SK-N-SH treated with all-trans-retinoic acid at 6 μM for 48 hours (cell line): ENCODE measurements around the gene MRPS6.

Experiments used
- ATAC-seq: fragments of 200-7000 bp; cut with Tn5 transposase; 3 replicates; pipeline ENCODE4 v1.9.1; 2020; ENCODE audit warnings: mild to moderate bottlenecking, moderate library complexity
- ARNTL ChIP-seq: fragments of 450-650 bp; formaldehyde crosslinking; IDR thresholded peaks from 2 replicates; pipeline ENCODE4 v1.5.0; 2020; ENCODE audit warnings: low read depth, mild to moderate bottlenecking, moderate library complexity, borderline replicate concordance
- BACH2 ChIP-seq: fragments of 250-450 bp; sonication (Bioruptor Pico); IDR thresholded peaks from 2 replicates; pipeline ENCODE4 v1.9.0; 2021; ENCODE audit warnings: mild to moderate bottlenecking, borderline replicate concordance
- CSDC2 ChIP-seq: fragments of 250-450 bp; sonication (Bioruptor Pico); IDR thresholded peaks from 2 replicates; pipeline ENCODE4 v1.5.0; 2020; ENCODE audit warnings: mild to moderate bottlenecking, moderate library complexity
- ESRRG ChIP-seq: fragments of 250-450 bp; sonication (Bioruptor Pico); IDR thresholded peaks from 2 replicates; pipeline ENCODE4 v1.6.1; 2021; ENCODE audit warnings: mild to moderate bottlenecking
- GLIS3 ChIP-seq: fragments of 250-450 bp; sonication (Bioruptor Pico); IDR thresholded peaks from 2 replicates; pipeline ENCODE4 v1.5.0; 2020; ENCODE audit warnings: mild to moderate bottlenecking, moderate library complexity
- ISL1 ChIP-seq: fragments of 250-450 bp; sonication (Bioruptor Pico); IDR thresholded peaks from 2 replicates; pipeline ENCODE4 v2.1.2; 2022; ENCODE audit warnings: mild to moderate bottlenecking, moderate library complexity
- OSR1 ChIP-seq: fragments of 250-450 bp; sonication (Bioruptor Pico); IDR thresholded peaks from 2 replicates; pipeline ENCODE4 v1.8.0; 2022; ENCODE audit warnings: moderate library complexity, mild to moderate bottlenecking, inconsistent platforms
- PPARA ChIP-seq: fragments of 250-450 bp; sonication (Bioruptor Pico); IDR thresholded peaks from 2 replicates; pipeline ENCODE4 v1.5.0; 2020; ENCODE audit warnings: mild to moderate bottlenecking, borderline replicate concordance
- RARB ChIP-seq: fragments of 250-450 bp; sonication (Bioruptor Pico); IDR thresholded peaks from 2 replicates; pipeline ENCODE4 v1.8.0; 2021; ENCODE audit warnings: mild to moderate bottlenecking, moderate library complexity
- SNAI2 ChIP-seq: fragments of 250-450 bp; sonication (Bioruptor Pico); IDR thresholded peaks from 2 replicates; pipeline ENCODE4 v1.5.0; 2020; ENCODE audit warnings: mild to moderate bottlenecking, moderate library complexity
- TCF4 ChIP-seq: fragments of 250-450 bp; sonication (Bioruptor Pico); IDR thresholded peaks from 2 replicates; pipeline ENCODE4 v1.8.0; 2021; ENCODE audit warnings: mild to moderate bottlenecking, moderate library complexity, borderline replicate concordance
- ZC3H10 ChIP-seq: fragments of 250-450 bp; sonication (Bioruptor Pico); IDR thresholded peaks from 2 replicates; pipeline ENCODE4 v1.5.1; 2021; ENCODE audit warnings: mild to moderate bottlenecking, moderate library complexity
- ZFP3 ChIP-seq: fragments of 250-450 bp; sonication (Bioruptor Pico); IDR thresholded peaks from 2 replicates; pipeline ENCODE4 v1.5.0; 2020; ENCODE audit warnings: mild to moderate bottlenecking, moderate library complexity
- ZFP30 ChIP-seq: fragments of 450-650 bp; formaldehyde crosslinking; IDR thresholded peaks from 2 replicates; pipeline ENCODE4 v1.5.0; 2022; ENCODE audit warnings: mild to moderate bottlenecking, moderate library complexity
- ZNF565 ChIP-seq: fragments of 450-650 bp; formaldehyde crosslinking; conservative IDR thresholded peaks from 2 replicates; pipeline ENCODE4 v1.5.0; 2020; ENCODE audit warnings: low read depth, mild to moderate bottlenecking, moderate library complexity
- ZNF8 ChIP-seq: fragments of 450-650 bp; formaldehyde crosslinking; IDR thresholded peaks from 2 replicates; pipeline ENCODE4 v1.5.0; 2020; ENCODE audit warnings: mild to moderate bottlenecking, moderate library complexity
- TF ChIP-seq, protein P1 (sequence below): fragments of 250-450 bp; sonication (Bioruptor Pico); IDR thresholded peaks from 2 replicates; pipeline ENCODE4 v1.8.0; 2020; ENCODE audit warnings: mild to moderate bottlenecking, moderate library complexity, borderline replicate concordance
- TF ChIP-seq, protein P2 (sequence below): fragments of 250-450 bp; sonication (Bioruptor Pico); IDR thresholded peaks from 2 replicates; pipeline ENCODE4 v1.5.0; 2020; ENCODE audit warnings: mild to moderate bottlenecking, moderate library complexity
- TF ChIP-seq, protein P3 (sequence below): fragments of 250-450 bp; sonication (Bioruptor Pico); IDR thresholded peaks from 2 replicates; pipeline ENCODE4 v1.5.1; 2020; ENCODE audit warnings: low read depth, mild to moderate bottlenecking, moderate library complexity

Gene MRPS6

DNA sequence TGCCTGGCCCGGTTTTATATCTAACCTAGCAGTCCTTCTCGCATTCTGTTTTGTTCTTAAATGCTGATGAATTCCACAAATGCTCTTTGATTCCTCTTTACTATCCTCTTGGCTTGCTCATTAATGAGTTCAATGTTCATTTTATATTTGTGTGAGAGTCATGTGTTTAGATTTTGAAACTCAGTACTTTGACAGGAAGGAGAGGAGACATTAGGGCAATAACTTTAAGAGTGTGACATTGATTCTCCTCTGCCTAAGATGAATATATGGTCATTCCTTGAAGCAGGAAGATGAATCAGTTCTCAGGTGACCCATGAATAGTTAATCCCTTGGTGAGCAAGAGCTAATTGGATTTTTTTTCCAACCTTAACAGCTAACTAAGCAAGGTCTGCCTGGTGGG lies 84.1 kb downstream of the MRPS6 start:
- ATAC-seq: no peak
- TF ChIP-seq ARNTL (CRISPR knock-in tag): no peak
- no peak for TF ChIP-seq ESRRG (CRISPR knock-in tag)
- TF ChIP-seq OSR1: no peak
- TF ChIP-seq CSDC2: no peak

DNA sequence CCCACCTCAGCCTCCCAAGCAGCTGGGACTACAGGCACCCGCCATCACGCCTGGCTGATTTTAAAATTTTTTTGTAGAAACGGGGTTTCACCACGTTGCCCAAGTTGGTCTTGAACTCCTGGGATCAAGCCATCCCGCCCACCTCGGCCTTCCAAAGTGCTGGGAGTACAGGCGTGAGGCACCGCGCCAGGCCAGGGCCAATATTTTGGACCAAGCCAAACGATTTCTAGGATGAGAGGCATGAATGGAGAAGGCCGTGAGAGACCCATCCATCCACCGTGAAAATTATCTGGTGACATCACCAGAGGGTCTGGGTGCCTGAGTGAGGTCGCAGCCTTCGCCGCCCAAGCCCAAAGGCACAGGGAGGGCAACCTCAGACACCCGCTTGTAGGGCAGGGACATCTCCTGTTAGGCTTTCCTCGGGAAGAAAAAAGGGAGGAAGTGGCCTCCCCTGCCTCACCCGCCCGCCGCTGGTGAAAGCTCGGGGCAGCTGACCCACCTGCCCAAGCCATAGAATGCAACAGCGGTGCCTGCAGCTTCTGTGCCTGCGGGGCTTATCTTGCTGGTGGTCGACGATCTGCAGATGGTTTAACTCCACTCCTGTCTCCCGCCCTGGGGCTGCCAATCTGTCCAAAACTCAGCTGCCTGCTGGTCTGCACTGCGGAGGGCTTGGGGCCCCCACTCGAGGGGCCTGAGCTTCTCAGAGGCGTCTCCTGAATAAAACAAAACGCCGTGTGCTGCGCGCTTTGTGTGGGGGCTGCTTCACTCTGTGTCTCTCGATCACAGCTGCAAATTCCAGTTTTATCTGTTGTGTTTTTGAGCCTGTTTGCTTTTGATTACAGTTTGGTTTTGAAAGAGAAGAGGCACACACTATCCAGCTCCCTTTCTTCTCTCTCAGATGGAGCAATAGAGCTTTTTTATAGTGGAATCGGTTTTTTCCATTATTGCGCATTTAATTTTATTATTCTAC lies 85.8 kb downstream of the MRPS6 start:
- no peak for ATAC-seq
- no peak for TF ChIP-seq ZFP3 (CRISPR knock-in tag)
- no peak for TF ChIP-seq ZNF8 (CRISPR knock-in tag)
- TF ChIP-seq, protein P1, sequence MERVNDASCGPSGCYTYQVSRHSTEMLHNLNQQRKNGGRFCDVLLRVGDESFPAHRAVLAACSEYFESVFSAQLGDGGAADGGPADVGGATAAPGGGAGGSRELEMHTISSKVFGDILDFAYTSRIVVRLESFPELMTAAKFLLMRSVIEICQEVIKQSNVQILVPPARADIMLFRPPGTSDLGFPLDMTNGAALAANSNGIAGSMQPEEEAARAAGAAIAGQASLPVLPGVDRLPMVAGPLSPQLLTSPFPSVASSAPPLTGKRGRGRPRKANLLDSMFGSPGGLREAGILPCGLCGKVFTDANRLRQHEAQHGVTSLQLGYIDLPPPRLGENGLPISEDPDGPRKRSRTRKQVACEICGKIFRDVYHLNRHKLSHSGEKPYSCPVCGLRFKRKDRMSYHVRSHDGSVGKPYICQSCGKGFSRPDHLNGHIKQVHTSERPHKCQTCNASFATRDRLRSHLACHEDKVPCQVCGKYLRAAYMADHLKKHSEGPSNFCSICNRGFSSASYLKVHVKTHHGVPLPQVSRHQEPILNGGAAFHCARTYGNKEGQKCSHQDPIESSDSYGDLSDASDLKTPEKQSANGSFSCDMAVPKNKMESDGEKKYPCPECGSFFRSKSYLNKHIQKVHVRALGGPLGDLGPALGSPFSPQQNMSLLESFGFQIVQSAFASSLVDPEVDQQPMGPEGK: no peak
- no peak for TF ChIP-seq ZC3H10 (CRISPR knock-in tag)
- TF ChIP-seq TCF4: no peak
- TF ChIP-seq OSR1: no peak
- TF ChIP-seq GLIS3 (CRISPR knock-in tag): no peak
- no peak for TF ChIP-seq ZNF565 (CRISPR knock-in tag)
- TF ChIP-seq ISL1 (CRISPR knock-in tag): no peak
- no peak for TF ChIP-seq RARB (CRISPR knock-in tag)
- TF ChIP-seq SNAI2 (CRISPR knock-in tag): no peak
- no peak for TF ChIP-seq ZFP30 (CRISPR knock-in tag)
- TF ChIP-seq, protein P2, sequence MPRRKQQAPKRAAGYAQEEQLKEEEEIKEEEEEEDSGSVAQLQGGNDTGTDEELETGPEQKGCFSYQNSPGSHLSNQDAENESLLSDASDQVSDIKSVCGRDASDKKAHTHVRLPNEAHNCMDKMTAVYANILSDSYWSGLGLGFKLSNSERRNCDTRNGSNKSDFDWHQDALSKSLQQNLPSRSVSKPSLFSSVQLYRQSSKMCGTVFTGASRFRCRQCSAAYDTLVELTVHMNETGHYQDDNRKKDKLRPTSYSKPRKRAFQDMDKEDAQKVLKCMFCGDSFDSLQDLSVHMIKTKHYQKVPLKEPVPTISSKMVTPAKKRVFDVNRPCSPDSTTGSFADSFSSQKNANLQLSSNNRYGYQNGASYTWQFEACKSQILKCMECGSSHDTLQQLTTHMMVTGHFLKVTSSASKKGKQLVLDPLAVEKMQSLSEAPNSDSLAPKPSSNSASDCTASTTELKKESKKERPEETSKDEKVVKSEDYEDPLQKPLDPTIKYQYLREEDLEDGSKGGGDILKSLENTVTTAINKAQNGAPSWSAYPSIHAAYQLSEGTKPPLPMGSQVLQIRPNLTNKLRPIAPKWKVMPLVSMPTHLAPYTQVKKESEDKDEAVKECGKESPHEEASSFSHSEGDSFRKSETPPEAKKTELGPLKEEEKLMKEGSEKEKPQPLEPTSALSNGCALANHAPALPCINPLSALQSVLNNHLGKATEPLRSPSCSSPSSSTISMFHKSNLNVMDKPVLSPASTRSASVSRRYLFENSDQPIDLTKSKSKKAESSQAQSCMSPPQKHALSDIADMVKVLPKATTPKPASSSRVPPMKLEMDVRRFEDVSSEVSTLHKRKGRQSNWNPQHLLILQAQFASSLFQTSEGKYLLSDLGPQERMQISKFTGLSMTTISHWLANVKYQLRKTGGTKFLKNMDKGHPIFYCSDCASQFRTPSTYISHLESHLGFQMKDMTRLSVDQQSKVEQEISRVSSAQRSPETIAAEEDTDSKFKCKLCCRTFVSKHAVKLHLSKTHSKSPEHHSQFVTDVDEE (CRISPR knock-in tag): no peak
- no peak for TF ChIP-seq PPARA (CRISPR knock-in tag)
- TF ChIP-seq CSDC2: no peak
- TF ChIP-seq, protein P3, sequence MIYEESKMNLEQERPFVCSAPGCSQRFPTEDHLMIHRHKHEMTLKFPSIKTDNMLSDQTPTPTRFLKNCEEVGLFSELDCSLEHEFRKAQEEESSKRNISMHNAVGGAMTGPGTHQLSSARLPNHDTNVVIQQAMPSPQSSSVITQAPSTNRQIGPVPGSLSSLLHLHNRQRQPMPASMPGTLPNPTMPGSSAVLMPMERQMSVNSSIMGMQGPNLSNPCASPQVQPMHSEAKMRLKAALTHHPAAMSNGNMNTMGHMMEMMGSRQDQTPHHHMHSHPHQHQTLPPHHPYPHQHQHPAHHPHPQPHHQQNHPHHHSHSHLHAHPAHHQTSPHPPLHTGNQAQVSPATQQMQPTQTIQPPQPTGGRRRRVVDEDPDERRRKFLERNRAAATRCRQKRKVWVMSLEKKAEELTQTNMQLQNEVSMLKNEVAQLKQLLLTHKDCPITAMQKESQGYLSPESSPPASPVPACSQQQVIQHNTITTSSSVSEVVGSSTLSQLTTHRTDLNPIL (CRISPR knock-in tag): no peak
- TF ChIP-seq, all 23 proteins: peak for 0

DNA sequence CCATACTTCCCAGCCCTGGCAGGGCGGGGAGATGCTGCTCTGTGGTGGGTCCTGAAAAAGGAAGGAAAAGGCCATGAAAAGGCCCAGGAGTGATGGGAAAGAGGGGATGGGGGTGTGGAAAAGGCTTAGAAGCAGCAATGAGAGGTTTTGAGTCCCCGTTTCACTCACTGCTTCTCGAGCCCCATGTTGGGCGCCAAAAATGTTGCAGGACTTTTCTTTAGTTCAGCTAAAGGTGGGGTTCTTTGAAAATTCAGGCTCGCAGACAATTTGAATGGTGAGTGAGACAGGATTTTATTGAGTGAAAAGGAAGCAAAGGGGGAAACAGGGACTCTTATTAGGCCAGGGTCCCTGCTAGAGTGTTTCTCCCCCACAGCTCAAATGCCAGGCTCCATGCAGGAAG lies 93.1 kb downstream of the MRPS6 start:
- ATAC-seq: no peak
- no peak for TF ChIP-seq ZFP3 (CRISPR knock-in tag)
- no peak for TF ChIP-seq ZC3H10 (CRISPR knock-in tag)
- no peak for TF ChIP-seq BACH2 (CRISPR knock-in tag)
- no peak for TF ChIP-seq ESRRG (CRISPR knock-in tag)
- TF ChIP-seq ISL1 (CRISPR knock-in tag): no peak
- TF ChIP-seq RARB (CRISPR knock-in tag): no peak
- no peak for TF ChIP-seq SNAI2 (CRISPR knock-in tag)
- TF ChIP-seq, all 23 proteins: peak for 0

DNA sequence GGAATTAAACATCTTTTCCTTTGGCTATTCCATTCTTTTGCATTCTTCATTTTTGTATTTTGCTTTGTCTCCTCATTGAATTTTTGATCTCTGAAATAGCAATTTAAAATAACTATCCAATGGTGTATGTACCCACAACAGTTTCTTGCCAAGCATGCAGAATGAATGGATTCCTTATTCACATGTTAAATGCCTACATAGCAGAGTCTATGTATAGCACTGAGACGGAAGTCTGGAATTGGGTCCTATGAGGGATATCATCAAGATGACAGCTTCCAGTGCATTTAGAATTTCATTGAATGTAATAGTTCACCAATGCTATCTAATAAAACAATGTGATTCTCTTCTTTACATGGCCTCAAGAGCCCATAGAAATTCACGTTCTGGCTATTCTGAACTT lies 97.5 kb downstream of the MRPS6 start:
- no peak for ATAC-seq
- TF ChIP-seq ZNF565 (CRISPR knock-in tag) (no peak), ZFP3 (CRISPR knock-in tag) (no peak), SNAI2 (CRISPR knock-in tag) (no peak), ESRRG (CRISPR knock-in tag) (no peak), ZFP30 (CRISPR knock-in tag) (no peak), BACH2 (CRISPR knock-in tag) (no peak)
- TF ChIP-seq, protein P1: no peak
- TF ChIP-seq, all 23 proteins: peak for 0
